ENCODE measurements around the gene ZNF536.

ZNF536 gene

DNA sequence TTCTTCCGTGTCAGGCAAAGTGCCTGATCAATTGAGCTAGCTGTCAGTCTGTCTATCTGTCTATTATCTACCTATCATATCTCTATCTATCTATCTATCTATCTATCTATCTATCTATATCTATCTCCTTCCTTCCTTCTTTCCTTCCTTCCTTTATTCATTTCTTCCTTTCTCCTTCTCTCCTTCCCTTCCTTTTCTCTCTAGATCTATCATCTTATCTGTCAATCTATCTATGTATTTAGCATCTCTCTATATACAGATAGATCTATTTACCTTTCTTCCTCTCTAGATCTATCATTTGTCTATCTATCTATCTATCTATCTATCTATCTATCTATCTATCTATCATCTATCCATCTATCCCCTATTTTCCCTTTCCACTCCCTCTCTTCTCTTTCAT, 5.9 kb upstream of the ZNF536 start:
- no peak overlapping the region for H3K4me3 Mint-ChIP-seq
- no peaks in the 10 kb centered on the region for H3K36me3 Mint-ChIP-seq
- H3K9me3 Mint-ChIP-seq = no peaks in the 10 kb centered on the region
- no peaks in the 10 kb centered on the region for H3K4me1 Mint-ChIP-seq
- H3K27ac Mint-ChIP-seq = no peak overlapping the region
- DNase-seq = no peak
- CTCF ChIA-PET = no interaction called here
- H3K27me3 Mint-ChIP-seq = peaks cover 1% of the 10 kb centered on the region

- CTCF ChIA-PET = no interaction called here
- Mint-ChIP-seq H3K4me1 (no peaks in the 10 kb centered on the region), H3K9me3 (no peaks in the 10 kb centered on the region), H3K27me3 (peaks cover 2% of the 10 kb centered on the region), H3K4me3 (no peak overlapping the region), H3K27ac (no peak overlapping the region), H3K36me3 (no peaks in the 10 kb centered on the region)
- DNase-seq = no peak
Observed at GRCh38 chr19:30367006-30367405, 5.2 kb upstream of the ZNF536 start.

DNA sequence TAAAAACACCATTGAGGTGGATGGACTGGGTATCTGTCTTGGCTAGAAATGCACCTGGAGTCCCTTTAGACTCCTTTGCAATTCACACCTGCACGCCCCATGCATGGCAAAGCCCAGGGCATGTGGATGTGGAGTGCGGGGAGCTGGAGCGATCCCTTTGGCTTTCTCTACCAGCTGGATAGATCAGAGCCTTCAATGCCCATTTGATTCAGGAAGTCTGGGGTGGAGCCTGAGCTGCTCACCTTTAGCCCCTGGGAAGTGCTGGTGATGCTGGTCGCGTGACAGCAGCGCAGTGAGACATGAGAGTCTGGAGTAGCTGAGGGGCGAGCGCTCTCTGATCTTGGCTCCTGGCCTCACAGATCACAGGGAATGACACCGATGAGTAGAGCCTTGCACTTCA, 4.8 kb upstream of the ZNF536 start:
- no peak overlapping the region for H3K4me3 Mint-ChIP-seq
- no peaks in the 10 kb centered on the region for H3K36me3 Mint-ChIP-seq
- no peak overlapping the region for H3K27ac Mint-ChIP-seq
- DNase-seq = no peak
- CTCF ChIA-PET = no interaction called here
- H3K27me3 Mint-ChIP-seq = peaks cover 6% of the 10 kb centered on the region
- no peaks in the 10 kb centered on the region for H3K4me1 Mint-ChIP-seq
- no peaks in the 10 kb centered on the region for H3K9me3 Mint-ChIP-seq

DNA sequence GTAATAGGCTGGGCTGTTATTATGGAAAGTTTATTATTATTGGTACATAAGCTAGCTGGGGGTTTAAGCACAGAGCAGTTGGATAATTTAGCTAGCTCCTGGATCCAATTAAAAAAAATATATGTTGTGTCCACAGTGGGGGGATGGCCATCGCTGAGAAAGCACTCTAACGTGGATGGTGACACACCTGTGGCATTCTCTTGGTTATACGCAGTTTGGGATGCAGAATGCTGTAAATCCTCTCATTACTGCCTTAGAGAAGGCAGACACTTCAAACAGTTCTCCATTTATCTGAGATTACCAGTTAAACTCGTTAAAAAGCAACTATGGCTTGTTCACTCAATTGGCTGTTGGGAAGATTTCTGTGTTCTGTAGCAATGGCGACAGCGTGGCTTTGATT, 2.4 kb upstream of the ZNF536 start:
- Mint-ChIP-seq H3K4me3 (no peak overlapping the region), H3K36me3 (no peaks in the 10 kb centered on the region), H3K27me3 (peaks cover 23% of the 10 kb centered on the region), H3K4me1 (no peaks in the 10 kb centered on the region), H3K27ac (no peak overlapping the region), H3K9me3 (no peaks in the 10 kb centered on the region)
- no peak for DNase-seq
- CTCF ChIA-PET = no interaction called here

- H3K4me1 Mint-ChIP-seq = no peaks in the 10 kb centered on the region
- DNase-seq = no peak
- CTCF ChIA-PET = no interaction called here
- H3K27ac Mint-ChIP-seq = no peak overlapping the region
- H3K36me3 Mint-ChIP-seq = no peaks in the 10 kb centered on the region
- H3K9me3 Mint-ChIP-seq = no peaks in the 10 kb centered on the region
- H3K27me3 Mint-ChIP-seq = peaks cover 36% of the 10 kb centered on the region
- no peak overlapping the region for H3K4me3 Mint-ChIP-seq
Observed at GRCh38 chr19:30371161-30371836, 885 bp upstream of the ZNF536 start.

GRCh38 chr19:30373593-30373992, 1.4 kb downstream of the ZNF536 start:
- Mint-ChIP-seq H3K4me1 (no peaks in the 10 kb centered on the region), H3K9me3 (no peaks in the 10 kb centered on the region), H3K36me3 (no peaks in the 10 kb centered on the region), H3K27ac (no peak overlapping the region), H3K4me3 (no peak overlapping the region), H3K27me3 (peaks cover 44% of the 10 kb centered on the region)
- CTCF ChIA-PET = no interaction called here
- DNase-seq = no peak

GRCh38 chr19:30374539-30374864, 2.3 kb downstream of the ZNF536 start:
- H3K9me3 Mint-ChIP-seq = no peaks in the 10 kb centered on the region
- H3K4me1 Mint-ChIP-seq = no peaks in the 10 kb centered on the region
- H3K36me3 Mint-ChIP-seq = no peaks in the 10 kb centered on the region
- CTCF ChIA-PET = no interaction called here
- peaks cover 44% of the 10 kb centered on the region for H3K27me3 Mint-ChIP-seq
- H3K27ac Mint-ChIP-seq = no peak overlapping the region
- H3K4me3 Mint-ChIP-seq = no peak overlapping the region
- no peak for DNase-seq

- no peak overlapping the region for H3K27ac Mint-ChIP-seq
- CTCF ChIA-PET = no interaction called here
- H3K4me3 Mint-ChIP-seq = no peak overlapping the region
- DNase-seq = no peak
- H3K4me1 Mint-ChIP-seq = no peaks in the 10 kb centered on the region
- peaks cover 44% of the 10 kb centered on the region for H3K27me3 Mint-ChIP-seq
- no peaks in the 10 kb centered on the region for H3K9me3 Mint-ChIP-seq
- no peaks in the 10 kb centered on the region for H3K36me3 Mint-ChIP-seq
Observed at GRCh38 chr19:30374865-30375552, 2.8 kb downstream of the ZNF536 start.

- H3K36me3 Mint-ChIP-seq = no peaks in the 10 kb centered on the region
- peak overlapping the region; percentile 15 for H3K4me3 Mint-ChIP-seq
- no peaks in the 10 kb centered on the region for H3K9me3 Mint-ChIP-seq
- peaks cover 44% of the 10 kb centered on the region for H3K27me3 Mint-ChIP-seq
- no peaks in the 10 kb centered on the region for H3K4me1 Mint-ChIP-seq
- CTCF ChIA-PET = no interaction called here
- no peak for DNase-seq
- H3K27ac Mint-ChIP-seq = no peak overlapping the region
Observed at GRCh38 chr19:30375553-30376031, 3.4 kb downstream of the ZNF536 start.

DNA sequence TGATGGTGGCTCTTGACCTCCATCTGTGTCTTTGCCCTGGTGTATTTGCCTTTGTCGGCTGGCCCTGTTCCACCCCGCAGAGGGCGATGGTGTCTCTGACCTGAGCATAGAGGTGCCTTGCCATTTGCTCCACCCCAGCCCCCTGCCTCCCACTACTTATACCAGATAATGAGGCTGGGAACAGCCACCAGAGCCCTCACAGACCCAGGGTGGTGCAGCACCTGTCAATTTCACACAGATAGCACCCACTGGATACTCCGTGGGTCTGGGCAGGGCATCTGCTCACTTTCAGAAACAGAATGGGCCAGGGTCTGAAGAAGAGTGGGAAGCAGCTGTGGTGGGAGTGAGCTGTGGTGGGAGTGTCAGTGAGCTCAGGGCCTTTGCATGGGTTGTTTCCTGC, 4.1 kb downstream of the ZNF536 start:
- Mint-ChIP-seq H3K27ac (no peak overlapping the region), H3K4me3 (no peak overlapping the region), H3K27me3 (peaks cover 44% of the 10 kb centered on the region), H3K9me3 (no peaks in the 10 kb centered on the region), H3K4me1 (no peaks in the 10 kb centered on the region), H3K36me3 (no peaks in the 10 kb centered on the region)
- DNase-seq = no peak
- CTCF ChIA-PET = no interaction called here

DNA sequence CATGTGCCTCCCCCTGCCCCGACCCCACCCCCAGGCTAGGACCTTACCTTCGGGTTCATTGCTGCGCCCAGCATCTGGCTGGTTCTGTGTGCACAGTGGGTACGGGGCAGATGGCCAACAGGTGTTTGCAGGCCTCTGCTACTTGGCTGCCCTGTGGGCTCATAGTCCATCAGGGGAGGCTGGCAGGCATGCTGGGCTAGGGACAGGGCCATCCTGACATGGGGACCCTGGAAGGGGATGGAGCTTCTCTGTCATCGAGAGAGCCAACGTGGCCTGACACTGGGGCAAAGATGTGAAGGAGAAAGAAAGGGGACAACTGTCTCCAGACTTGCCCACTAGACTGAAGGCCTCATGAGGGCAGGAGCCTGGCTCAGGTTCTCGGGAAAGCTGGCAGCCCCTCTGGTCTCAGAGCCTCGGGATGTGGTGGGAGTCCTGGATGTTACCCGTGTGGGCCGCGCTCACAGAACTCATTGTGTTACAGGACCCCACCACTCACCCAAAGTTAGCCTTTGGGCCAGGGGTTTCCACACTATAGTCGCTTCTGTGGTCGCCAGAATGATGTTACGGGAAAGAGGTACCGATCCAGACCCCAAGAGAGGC, 4.7 kb downstream of the ZNF536 start:
- H3K4me1 Mint-ChIP-seq = no peaks in the 10 kb centered on the region
- DNase-seq = no peak
- no peak overlapping the region for H3K27ac Mint-ChIP-seq
- no peak overlapping the region for H3K4me3 Mint-ChIP-seq
- H3K27me3 Mint-ChIP-seq = peaks cover 43% of the 10 kb centered on the region
- H3K36me3 Mint-ChIP-seq = no peaks in the 10 kb centered on the region
- no peaks in the 10 kb centered on the region for H3K9me3 Mint-ChIP-seq
- CTCF ChIA-PET = no interaction called here

- H3K4me1 Mint-ChIP-seq = no peaks in the 10 kb centered on the region
- H3K27ac Mint-ChIP-seq = no peak overlapping the region
- DNase-seq = no peak
- H3K9me3 Mint-ChIP-seq = no peaks in the 10 kb centered on the region
- CTCF ChIA-PET = no interaction called here
- no peaks in the 10 kb centered on the region for H3K36me3 Mint-ChIP-seq
- H3K27me3 Mint-ChIP-seq = peaks cover 30% of the 10 kb centered on the region
- H3K4me3 Mint-ChIP-seq = no peak overlapping the region
Observed at GRCh38 chr19:30378701-30379100, 6.5 kb downstream of the ZNF536 start.

DNA sequence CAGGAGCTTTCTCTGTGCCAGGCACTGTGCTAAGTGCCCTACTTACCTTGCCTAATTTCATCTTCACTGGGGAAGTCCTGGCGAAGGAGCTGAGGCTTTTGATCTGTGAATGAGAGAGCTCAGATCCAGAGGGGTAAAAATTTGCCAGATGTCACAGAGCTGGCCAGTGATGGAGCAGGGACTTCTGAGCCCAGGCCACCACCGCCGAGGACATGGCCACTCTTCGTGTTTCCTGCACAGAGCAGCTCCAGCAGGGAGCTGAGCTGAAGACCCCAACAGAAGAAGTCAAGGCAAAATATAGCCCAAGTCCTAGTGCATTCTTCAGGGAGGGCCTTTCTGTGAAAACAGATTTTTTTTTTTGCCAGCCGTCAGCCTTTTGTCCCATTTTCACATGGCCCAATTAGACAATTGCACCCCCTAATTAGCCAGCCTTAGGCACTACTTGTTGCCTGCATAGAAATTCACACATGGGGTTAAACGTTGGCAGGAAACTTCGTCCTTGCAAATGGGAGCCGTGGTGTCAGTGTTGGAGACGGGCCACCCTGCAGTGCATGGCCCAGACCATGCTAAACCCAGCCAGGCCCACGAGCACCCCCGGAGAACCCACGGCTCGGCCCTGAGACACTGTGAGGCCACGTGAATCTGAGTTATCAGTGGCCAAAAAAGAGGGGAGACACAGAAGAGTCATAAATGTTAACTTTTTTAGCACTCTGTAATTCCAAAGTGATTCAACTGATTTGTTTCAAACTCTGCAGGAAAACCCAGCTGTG, 7.8 kb downstream of the ZNF536 start:
- peaks cover 22% of the 10 kb centered on the region for H3K27me3 Mint-ChIP-seq
- no peaks in the 10 kb centered on the region for H3K36me3 Mint-ChIP-seq
- H3K4me3 Mint-ChIP-seq = no peak overlapping the region
- no peaks in the 10 kb centered on the region for H3K4me1 Mint-ChIP-seq
- H3K9me3 Mint-ChIP-seq = no peaks in the 10 kb centered on the region
- CTCF ChIA-PET = no interaction called here
- H3K27ac Mint-ChIP-seq = no peak overlapping the region
- DNase-seq = no peak

DNA sequence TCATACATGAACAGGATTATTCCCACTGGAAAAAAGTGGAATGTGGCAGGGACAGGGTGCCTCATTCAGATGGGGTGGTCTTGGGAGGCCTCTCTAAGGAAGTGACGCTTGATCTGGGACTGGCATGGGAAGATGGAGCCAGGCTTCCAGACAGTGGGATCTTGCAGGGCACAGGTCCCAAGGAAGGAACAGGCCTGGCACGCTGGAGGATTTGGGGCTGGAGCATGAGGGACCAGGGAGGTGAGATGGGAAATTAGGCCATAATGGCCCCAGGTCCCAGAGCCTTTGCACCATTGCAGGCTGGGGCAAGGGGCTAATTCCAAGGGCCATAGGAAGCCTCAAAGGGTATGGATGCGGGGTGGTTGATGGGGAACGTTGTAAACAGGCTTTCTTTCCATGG, 9.2 kb downstream of the ZNF536 start:
- CTCF ChIA-PET = no interaction called here
- Mint-ChIP-seq H3K27ac (no peak overlapping the region), H3K4me3 (no peak overlapping the region), H3K4me1 (no peaks in the 10 kb centered on the region), H3K36me3 (no peaks in the 10 kb centered on the region), H3K27me3 (peaks cover 10% of the 10 kb centered on the region), H3K9me3 (no peaks in the 10 kb centered on the region)
- no peak for DNase-seq

DNA sequence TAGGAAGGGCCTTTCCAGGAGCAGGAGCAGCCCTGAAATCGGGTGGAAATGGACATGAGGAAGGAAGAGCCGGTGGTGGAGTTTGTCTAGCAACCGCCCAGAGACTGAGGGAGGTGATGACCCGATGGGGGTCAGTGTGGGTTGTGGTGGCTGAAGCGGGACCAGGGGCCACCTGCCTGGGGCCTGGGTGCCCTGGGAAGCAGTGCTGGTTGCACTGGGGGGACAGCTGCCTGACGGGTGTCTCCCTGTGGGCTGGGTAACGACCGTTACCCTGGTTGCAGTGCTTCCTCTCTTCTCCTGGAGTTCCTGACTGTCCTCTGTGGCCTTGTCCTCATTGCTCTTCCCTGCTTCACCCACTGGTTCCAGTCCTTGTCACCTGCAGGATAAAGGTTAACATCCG, 13.0 kb downstream of the ZNF536 start:
- Mint-ChIP-seq H3K36me3 (no peaks in the 10 kb centered on the region), H3K27ac (no peak overlapping the region), H3K27me3 (peaks cover 3% of the 10 kb centered on the region), H3K4me1 (no peaks in the 10 kb centered on the region), H3K4me3 (no peak overlapping the region), H3K9me3 (peaks cover 2% of the 10 kb centered on the region)
- CTCF ChIA-PET = no interaction called here
- no peak for DNase-seq

All from activated naive CD4-positive, alpha-beta T cell treated with anti-CD3 and anti-CD28 coated beads, Interleukin-2, amount 10 ng/mL, durations not matched to agents 7 days and 5 days (primary cell).